HG03135 (cell line): ENCODE results near the gene SH3RF1.
A peak's percentile ranks its signal among the peaks of the same experiment; 100 is the strongest.
"Not testable (repeated sequence)": the region's sequence is repeated elsewhere in the genome, so short reads cannot be mapped to it uniquely, and the experiment has no call there.

Experiments used
- ATAC-seq: cut with Tn5 transposase; IDR thresholded peaks from one replicate; pipeline ENCODE4 v1.9.1; 2021; ENCODE audit warnings: mild to moderate bottlenecking, moderate library complexity; ENCODE audit not compliant: unreplicated experiment

Gene SH3RF1

GRCh38 chr4:169202878-169203277, 67.9 kb downstream of the SH3RF1 start:
- ATAC-seq: no peak

- ATAC-seq: peak; percentile 51
Measured at GRCh38 chr4:169202145-169202699, 68.5 kb downstream of the SH3RF1 start.

GRCh38 chr4:169201222-169202144, 69.3 kb downstream of the SH3RF1 start:
- ATAC-seq: peak; percentile 33

GRCh38 chr4:169200361-169201030, 70.3 kb downstream of the SH3RF1 start:
- no peak for ATAC-seq

GRCh38 chr4:169199184-169199583, 71.6 kb downstream of the SH3RF1 start:
- no peak for ATAC-seq

GRCh38 chr4:169198167-169198566, 72.6 kb downstream of the SH3RF1 start:
- no peak for ATAC-seq

- not testable (repeated sequence) for ATAC-seq
Measured at GRCh38 chr4:169197206-169197605, 73.5 kb downstream of the SH3RF1 start.

GRCh38 chr4:169195032-169195431, 75.7 kb downstream of the SH3RF1 start:
- no peak for ATAC-seq

GRCh38 chr4:169189968-169190367, 80.8 kb downstream of the SH3RF1 start:
- ATAC-seq: not testable (repeated sequence)

- peak; percentile 82 for ATAC-seq
Measured at GRCh38 chr4:169189372-169189771, 81.4 kb downstream of the SH3RF1 start.

- ATAC-seq: no peak
Measured at GRCh38 chr4:169188204-169188603, 82.6 kb downstream of the SH3RF1 start.

GRCh38 chr4:169185133-169185956, 85.4 kb downstream of the SH3RF1 start:
- ATAC-seq: no peak

- ATAC-seq: no peak
Measured at GRCh38 chr4:169184686-169185085, 86.1 kb downstream of the SH3RF1 start.

GRCh38 chr4:169184236-169184635, 86.5 kb downstream of the SH3RF1 start:
- no peak for ATAC-seq

- ATAC-seq: no peak
Measured at GRCh38 chr4:169183581-169183980, 87.2 kb downstream of the SH3RF1 start.

- no peak for ATAC-seq
Measured at GRCh38 chr4:169179609-169180521, 90.9 kb downstream of the SH3RF1 start.

- ATAC-seq: not testable (repeated sequence)
Measured at GRCh38 chr4:169178092-169178491, 92.7 kb downstream of the SH3RF1 start.

GRCh38 chr4:169175476-169175875, 95.3 kb downstream of the SH3RF1 start:
- ATAC-seq: no peak

GRCh38 chr4:169175035-169175434, 95.7 kb downstream of the SH3RF1 start:
- no peak for ATAC-seq

GRCh38 chr4:169174247-169174646, 96.5 kb downstream of the SH3RF1 start:
- no peak for ATAC-seq
